Activated CD4-positive, alpha-beta T cell treated with anti-CD3 and anti-CD28 coated beads for 36 hours (primary cell): Measurements from ENCODE around the gene ERN1. TPM values are rescaled to one million over a fixed set of nuclear protein-coding genes. Genes with fewer than 3 reads are reported as not detected.

Source experiments
- ATAC-seq: fragments of 200-7000 bp; cut with Tn5 transposase; one replicate; pipeline ENCODE4 v1.10.0; 2021; ENCODE audit warnings: mild to moderate bottlenecking, moderate library complexity
- CTCF ChIA-PET: fragments of 350-600 bp; sonication (Branson Sonifier 250); formaldehyde crosslinking; loops from one replicate; lab custom pipeline; 2021; ENCODE audit warnings: antibody characterized with exemption; lab: Charles Lee
- POLR2A ChIA-PET: fragments of 350-600 bp; sonication (Branson Sonifier 250); formaldehyde crosslinking; loops from one replicate; lab custom pipeline; 2021; ENCODE audit warnings: antibody characterized with exemption, inconsistent platforms; lab: Charles Lee
- DNase-seq: peaks from one replicate; pipeline ENCODE4 v3.0.0-alpha.2; 2020
- H3K27ac Mint-ChIP-seq: one replicate; pipeline ENCODE4 v1.8.0; 2021; ENCODE audit warnings: mixed read lengths
- H3K27me3 Mint-ChIP-seq: one replicate; pipeline ENCODE4 v1.8.0; 2021; ENCODE audit warnings: mixed read lengths
- H3K36me3 Mint-ChIP-seq: one replicate; pipeline ENCODE4 v1.8.0; 2021; ENCODE audit warnings: low read depth, mixed read lengths
- H3K4me1 Mint-ChIP-seq: one replicate; pipeline ENCODE4 v1.8.0; 2021; ENCODE audit warnings: mixed read lengths
- H3K4me3 Mint-ChIP-seq: one replicate; pipeline ENCODE4 v1.8.0; 2021; ENCODE audit warnings: mild to moderate bottlenecking, moderate library complexity, mixed read lengths
- H3K9me3 Mint-ChIP-seq: one replicate; pipeline ENCODE4 v1.8.0; 2021; ENCODE audit warnings: low read depth, mixed read lengths
- intact Hi-C, 2 experiments: fragments of 100-400 bp; cut with DNase I in 1 of 2; cut with micrococcal nuclease in 1 of 2; formaldehyde crosslinking; loops; one replicate each; pipeline versions ENCODE4 v1.14.2 to v1.15.1; 2022 to 2024; cut with DNase I, micrococcal nuclease
- total RNA-seq, 2 experiments: library from RNA; stranded (reverse); gene quantifications; one replicate each; pipeline ENCODE4 v1.2.3, GENCODE V29; 2021

ERN1 gene
- total RNA-seq, 2 experiments from 2014 or later = 23.7 to 26.8 TPM

DNA sequence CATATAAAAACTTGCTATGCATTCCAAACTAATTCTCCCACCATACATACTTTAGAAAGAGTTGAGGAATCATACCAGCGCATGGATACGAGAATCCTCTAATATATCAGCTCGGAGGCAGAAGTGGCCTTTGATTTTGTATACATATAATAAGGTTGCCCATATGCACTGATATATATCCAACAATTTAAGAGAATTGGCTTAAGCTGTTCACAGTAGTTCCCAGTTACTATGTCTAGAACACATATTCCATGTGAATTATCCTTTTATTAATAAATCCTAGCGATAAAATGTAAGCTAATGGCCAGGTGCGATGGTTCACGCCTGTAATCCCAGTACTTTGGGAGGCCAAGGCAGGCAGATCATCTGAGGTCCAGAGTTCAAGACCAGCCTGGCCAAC is 19.3 kb upstream of the ERN1 start:
- no peak overlapping the region for H3K4me3 Mint-ChIP-seq
- POLR2A ChIA-PET = interaction anchor here (0.7 to 1.2 kb wide), 4 partner anchors 48 to 560 kb away, joined by 3 read pairs; no protein-coding TSS in a partner anchor
- intact Hi-C loops = loop anchor here (5.0 to 10.0 kb wide), 4 partner anchors 348 to 704 kb away; partner anchors contain the start of genes CCDC47 (in 1 of the 2), CYB561 (in 1 of the 2), DDX42 (in 1 of the 2) and POLG2 (in 1 of the 2)
- no peak overlapping the region for H3K27ac Mint-ChIP-seq
- no peak for ATAC-seq
- peaks cover 24% of the 10 kb centered on the region for H3K4me1 Mint-ChIP-seq
- no peaks in the 10 kb centered on the region for H3K27me3 Mint-ChIP-seq
- DNase-seq = no peak
- CTCF ChIA-PET = interaction anchor here (0.6 to 7.7 kb wide), 13 partner anchors 16 to 236 kb away, joined by 3 to 78 read pairs (median 3); partner anchors contain the start of gene ERN1
- peaks cover 7% of the 10 kb centered on the region for H3K36me3 Mint-ChIP-seq
- no peaks in the 10 kb centered on the region for H3K9me3 Mint-ChIP-seq

DNA sequence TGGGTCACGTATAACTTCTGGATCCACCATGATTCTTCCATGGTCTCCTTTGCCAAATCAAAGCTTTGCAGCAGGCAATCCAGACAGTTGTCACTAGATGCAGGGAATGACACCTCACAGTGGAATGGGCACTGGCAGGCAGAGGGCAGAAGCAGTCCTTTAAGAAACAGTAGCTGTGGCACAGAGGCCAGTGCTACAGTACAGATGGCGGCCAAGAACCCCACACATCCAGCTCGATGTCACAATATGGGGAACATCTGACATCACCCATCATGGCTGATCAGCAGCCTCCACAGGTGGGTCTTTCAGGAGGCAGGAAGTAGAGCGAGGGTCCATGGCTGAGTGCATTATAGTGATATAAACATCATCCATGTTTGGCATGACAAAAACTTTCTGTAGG is 18.8 kb upstream of the ERN1 start:
- H3K36me3 Mint-ChIP-seq = peaks cover 7% of the 10 kb centered on the region
- DNase-seq (peak; percentile 26), ATAC-seq (no peak)
- H3K4me3 Mint-ChIP-seq = no peak overlapping the region
- ChIA-PET POLR2A (interaction anchor here (0.7 to 1.2 kb wide), 4 partner anchors 51 to 688 kb away, joined by 3 to 4 read pairs (median 3); no protein-coding TSS in a partner anchor), CTCF (interaction anchor here (0.9 to 7.7 kb wide), 10 partner anchors 16 to 236 kb away, joined by 3 to 78 read pairs (median 4); partner anchors contain the start of gene ERN1)
- H3K27me3 Mint-ChIP-seq = no peaks in the 10 kb centered on the region
- intact Hi-C loops = loop anchor here (1.0 to 10.0 kb wide), 5 partner anchors 134 to 704 kb away; partner anchors contain the start of genes CCDC47 (in 1 of the 2), CYB561 (in 1 of the 2), DDX42 (in 1 of the 2) and POLG2 (in 1 of the 2)
- H3K9me3 Mint-ChIP-seq = no peaks in the 10 kb centered on the region
- peaks cover 24% of the 10 kb centered on the region for H3K4me1 Mint-ChIP-seq
- no peak overlapping the region for H3K27ac Mint-ChIP-seq

DNA sequence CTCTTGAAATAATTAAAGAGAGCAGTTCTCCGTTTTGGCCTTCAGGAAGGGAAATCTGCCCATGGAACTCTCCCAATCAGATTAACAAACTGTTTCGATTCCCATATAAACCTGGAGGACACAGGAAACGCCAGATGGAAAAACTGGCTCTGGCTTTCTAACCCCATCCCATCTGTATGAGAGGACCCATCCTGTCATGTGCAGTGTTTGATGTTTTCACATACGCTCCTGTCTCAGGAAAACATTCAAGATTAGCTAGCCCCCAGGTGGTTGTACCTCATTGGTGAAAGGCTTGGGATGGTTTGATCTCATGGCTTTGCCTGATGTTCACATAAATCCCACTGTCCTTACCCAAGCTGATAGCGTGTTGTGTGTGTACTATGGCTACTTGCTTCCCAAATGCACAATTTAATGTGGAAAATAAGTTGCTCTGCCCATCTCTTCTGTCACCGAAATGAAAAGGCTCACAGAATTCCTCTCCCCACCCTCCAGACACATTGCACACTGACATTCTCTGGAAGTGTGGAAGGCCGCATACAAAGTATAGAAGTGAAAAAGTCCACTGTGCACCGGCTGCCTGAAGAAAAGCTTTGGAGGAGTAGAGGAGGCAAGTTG is 18.2 kb upstream of the ERN1 start:
- ATAC-seq (no peak), DNase-seq (no peak)
- Mint-ChIP-seq H3K27ac (no peak overlapping the region), H3K9me3 (no peaks in the 10 kb centered on the region), H3K36me3 (peaks cover 6% of the 10 kb centered on the region), H3K27me3 (no peaks in the 10 kb centered on the region), H3K4me1 (peaks cover 24% of the 10 kb centered on the region), H3K4me3 (no peak overlapping the region)
- CTCF ChIA-PET = interaction anchor here (1.1 to 7.7 kb wide), 8 partner anchors 15 to 235 kb away, joined by 3 to 78 read pairs (median 4); partner anchors contain the start of gene ERN1
- POLR2A ChIA-PET = interaction anchor here (0.7 to 1.2 kb wide), 3 partner anchors 52 to 688 kb away, joined by 3 to 4 read pairs (median 3); no protein-coding TSS in a partner anchor
- intact Hi-C loops = loop anchor here (1.0 to 10.0 kb wide), 5 partner anchors 134 to 703 kb away; partner anchors contain the start of genes CCDC47 (in 1 of the 2), CYB561 (in 1 of the 2), DDX42 (in 1 of the 2) and POLG2 (in 1 of the 2)

DNA sequence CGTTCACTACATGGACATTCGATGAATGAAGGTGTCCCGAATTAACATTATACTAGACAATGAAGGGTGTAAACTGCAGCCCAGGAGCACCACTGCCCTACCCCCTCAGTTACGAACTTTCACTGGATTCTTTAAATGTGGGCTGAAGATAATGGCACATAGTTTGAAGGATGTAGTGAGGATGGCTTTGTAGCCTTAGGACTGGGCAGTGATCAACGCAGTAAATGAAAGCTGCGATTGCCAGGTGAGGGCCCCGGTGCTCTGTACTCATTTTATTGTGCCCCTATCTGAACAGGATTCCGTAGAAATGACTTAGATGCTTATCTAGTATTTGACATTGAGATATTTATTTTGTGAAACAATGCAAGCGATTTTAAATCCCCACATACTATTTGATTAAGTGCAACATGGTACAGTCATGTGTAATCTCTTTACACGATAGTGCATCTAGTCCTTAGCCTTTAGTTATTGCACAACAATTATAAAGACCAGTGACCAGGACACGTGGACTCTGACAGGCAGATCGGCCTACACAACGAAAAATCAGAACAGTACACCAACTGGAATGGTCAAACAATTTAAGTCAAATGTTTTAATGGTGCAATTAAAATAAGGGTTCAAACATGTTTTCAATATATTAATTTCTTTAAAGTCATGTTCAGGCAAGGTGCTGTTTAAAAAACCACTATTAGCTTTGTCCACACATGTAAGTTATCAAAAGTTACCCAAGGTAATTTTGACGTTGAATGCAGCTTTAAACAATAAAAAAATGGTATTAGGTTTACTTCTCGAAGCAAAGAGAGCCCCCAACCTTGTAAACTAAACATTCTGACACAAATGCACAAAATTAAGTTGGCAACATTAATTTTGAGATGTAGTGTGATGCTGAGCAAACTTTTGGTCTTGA is 17.4 kb upstream of the ERN1 start:
- Mint-ChIP-seq H3K27ac (no peak overlapping the region), H3K4me1 (peaks cover 24% of the 10 kb centered on the region), H3K4me3 (no peak overlapping the region), H3K36me3 (peaks cover 4% of the 10 kb centered on the region), H3K27me3 (no peaks in the 10 kb centered on the region), H3K9me3 (no peaks in the 10 kb centered on the region)
- intact Hi-C loops = loop anchor here (1.0 to 10.0 kb wide), 6 partner anchors 135 to 703 kb away; partner anchors contain the start of genes CCDC47 (in 1 of the 2), CYB561 (in 1 of the 2), DDX42 (in 1 of the 2) and POLG2 (in 1 of the 2)
- POLR2A ChIA-PET = interaction anchor here (0.6 to 2.8 kb wide), 5 partner anchors 16 to 135 kb away, joined by 3 to 24 read pairs (median 3); partner anchors contain the start of gene ERN1
- DNase-seq (peak; percentile 34), ATAC-seq (no peak)
- CTCF ChIA-PET = interaction anchor here (0.5 to 7.7 kb wide), 6 partner anchors 15 to 942 kb away, joined by 3 to 78 read pairs (median 6); partner anchors contain the start of gene ERN1

DNA sequence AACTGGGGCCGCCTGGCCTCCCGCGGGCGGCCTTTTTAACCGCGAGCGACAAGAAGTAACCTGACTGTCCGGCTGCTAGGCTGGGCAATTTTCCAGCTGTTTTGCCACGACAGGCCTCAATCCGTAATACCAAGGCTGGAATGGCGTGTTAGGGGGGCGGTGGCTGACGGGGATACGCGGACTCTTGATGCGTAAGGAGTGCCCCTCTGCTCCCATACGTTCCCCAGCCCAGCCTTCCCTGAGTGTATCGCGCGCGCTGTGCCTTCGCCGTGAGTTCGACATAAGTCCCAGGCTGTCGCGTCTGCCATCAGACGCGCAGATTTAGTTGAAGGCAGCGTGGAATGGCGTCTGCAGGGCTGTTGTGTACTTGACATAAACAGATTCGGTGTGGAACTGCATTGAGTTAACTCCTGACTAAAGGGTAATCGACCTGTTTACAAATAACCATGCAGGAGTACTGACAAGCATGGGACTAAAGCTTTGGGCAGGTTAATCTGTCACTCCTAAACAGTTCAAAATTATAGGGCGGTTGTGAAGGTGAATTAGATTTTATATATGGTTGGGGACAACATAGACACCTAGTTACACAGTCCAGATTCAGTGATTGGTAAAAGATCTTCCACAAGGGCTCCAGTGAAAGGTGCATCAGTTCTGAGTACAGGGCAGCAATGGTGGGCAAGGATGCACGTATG is 16.6 kb upstream of the ERN1 start:
- DNase-seq (peak; percentile 59), ATAC-seq (no peak)
- Mint-ChIP-seq H3K27ac (no peak overlapping the region), H3K9me3 (no peaks in the 10 kb centered on the region), H3K4me3 (no peak overlapping the region), H3K36me3 (peaks cover 4% of the 10 kb centered on the region), H3K4me1 (peaks cover 24% of the 10 kb centered on the region), H3K27me3 (no peaks in the 10 kb centered on the region)
- intact Hi-C loops = loop anchor here (2.0 to 10.0 kb wide), 5 partner anchors 298 to 702 kb away; partner anchors contain the start of genes CCDC47 (in 1 of the 2), CYB561 (in 1 of the 2), DDX42 (in 1 of the 2) and POLG2 (in 1 of the 2)
- POLR2A ChIA-PET = interaction anchor here (0.6 to 2.8 kb wide), 15 partner anchors 8 to 1502 kb away, joined by 3 to 24 read pairs (median 5); partner anchors contain the start of genes ERN1, ICAM2 and TEX2
- CTCF ChIA-PET = interaction anchor here (0.5 to 7.7 kb wide), 8 partner anchors 9 to 943 kb away, joined by 3 to 78 read pairs (median 4); partner anchors contain the start of gene ERN1

DNA sequence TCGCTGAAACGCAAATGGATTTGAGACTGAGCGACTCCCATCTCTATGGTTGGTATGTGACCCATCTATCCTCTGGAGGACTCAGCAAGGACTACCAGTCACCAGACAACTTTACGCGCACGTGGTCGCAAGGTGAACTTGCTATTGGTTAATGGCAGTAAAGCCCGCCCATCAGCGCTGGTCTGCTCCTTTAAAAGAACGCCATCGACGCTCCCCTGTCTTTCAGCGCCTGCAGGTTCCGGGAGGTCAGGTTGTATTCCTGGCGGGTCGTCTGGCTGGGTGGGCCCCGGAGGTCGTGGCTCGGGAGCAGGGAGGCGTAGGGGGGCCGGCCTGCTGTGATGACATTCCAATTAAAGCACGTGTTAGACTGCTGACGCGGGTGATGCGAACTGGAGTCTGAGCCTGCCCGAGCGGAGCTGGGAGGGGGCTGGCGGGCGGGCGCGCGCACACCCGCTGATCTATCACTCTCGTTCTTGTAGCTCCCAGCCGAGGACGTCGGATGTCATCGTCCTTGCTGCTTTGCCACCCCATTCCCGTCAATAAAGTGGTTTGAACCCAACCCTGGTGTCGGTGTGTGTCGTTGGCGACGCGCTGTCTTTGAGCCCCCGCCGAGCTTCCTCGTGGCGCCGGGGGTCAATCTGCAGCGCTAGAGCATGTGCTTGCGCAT is 15.9 kb upstream of the ERN1 start:
- H3K4me3 Mint-ChIP-seq = no peak overlapping the region
- H3K27me3 Mint-ChIP-seq = no peaks in the 10 kb centered on the region
- intact Hi-C loops = loop anchor here (1.0 to 10.0 kb wide), 13 partner anchors 16 to 701 kb away; partner anchors contain the start of genes ERN1 (in 2 of the 2), POLG2 (in 2 of the 2), TEX2 (in 2 of the 2) and CCDC47 (in 1 of the 2)
- no peaks in the 10 kb centered on the region for H3K36me3 Mint-ChIP-seq
- no peaks in the 10 kb centered on the region for H3K9me3 Mint-ChIP-seq
- ChIA-PET POLR2A (interaction anchor here (0.6 to 2.8 kb wide), 25 partner anchors 8 to 1503 kb away, joined by 3 to 24 read pairs (median 4); partner anchors contain the start of genes ERN1, ICAM2 and TEX2), CTCF (interaction anchor here (0.7 to 7.7 kb wide), 18 partner anchors 9 to 341 kb away, joined by 3 to 78 read pairs (median 4); partner anchors contain the start of genes ERN1 and ICAM2)
- ATAC-seq (peak; percentile 96), DNase-seq (peak; percentile 97)
- no peak overlapping the region for H3K27ac Mint-ChIP-seq
- peaks cover 24% of the 10 kb centered on the region for H3K4me1 Mint-ChIP-seq

DNA sequence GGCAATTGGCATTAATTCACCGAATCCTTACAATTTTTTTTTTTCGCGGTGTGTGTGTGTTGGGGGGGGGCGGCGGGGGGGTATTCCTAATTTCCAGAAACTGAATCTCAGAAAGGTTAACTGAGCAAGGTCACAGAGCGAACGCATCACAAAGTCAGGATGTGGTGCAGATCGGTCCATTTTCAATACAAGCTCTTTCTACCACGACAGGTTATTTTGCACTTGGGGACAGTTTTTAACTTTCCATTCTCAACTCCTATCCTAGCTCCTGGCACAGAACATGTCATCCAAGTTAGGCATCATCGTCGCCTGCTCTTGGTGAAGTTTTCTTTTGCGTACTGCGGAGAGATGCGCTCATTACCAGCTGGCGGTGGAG is 15.4 kb upstream of the ERN1 start:
- H3K4me1 Mint-ChIP-seq = peaks cover 24% of the 10 kb centered on the region
- intact Hi-C loops = loop anchor here (1.0 to 10.0 kb wide), 12 partner anchors 15 to 701 kb away; partner anchors contain the start of genes ERN1 (in 2 of the 2), POLG2 (in 2 of the 2), TEX2 (in 2 of the 2) and CCDC47 (in 1 of the 2)
- no peaks in the 10 kb centered on the region for H3K9me3 Mint-ChIP-seq
- no peak overlapping the region for H3K4me3 Mint-ChIP-seq
- ATAC-seq = no peak
- no peaks in the 10 kb centered on the region for H3K27me3 Mint-ChIP-seq
- POLR2A ChIA-PET = interaction anchor here (0.6 to 2.8 kb wide), 21 partner anchors 9 to 426 kb away, joined by 3 to 24 read pairs (median 4); partner anchors contain the start of genes ERN1, ICAM2 and TEX2
- CTCF ChIA-PET = interaction anchor here (0.8 to 7.7 kb wide), 17 partner anchors 10 to 341 kb away, joined by 3 to 78 read pairs (median 4); partner anchors contain the start of genes ERN1 and ICAM2
- H3K36me3 Mint-ChIP-seq = no peaks in the 10 kb centered on the region
- no peak overlapping the region for H3K27ac Mint-ChIP-seq
- DNase-seq = no peak

DNA sequence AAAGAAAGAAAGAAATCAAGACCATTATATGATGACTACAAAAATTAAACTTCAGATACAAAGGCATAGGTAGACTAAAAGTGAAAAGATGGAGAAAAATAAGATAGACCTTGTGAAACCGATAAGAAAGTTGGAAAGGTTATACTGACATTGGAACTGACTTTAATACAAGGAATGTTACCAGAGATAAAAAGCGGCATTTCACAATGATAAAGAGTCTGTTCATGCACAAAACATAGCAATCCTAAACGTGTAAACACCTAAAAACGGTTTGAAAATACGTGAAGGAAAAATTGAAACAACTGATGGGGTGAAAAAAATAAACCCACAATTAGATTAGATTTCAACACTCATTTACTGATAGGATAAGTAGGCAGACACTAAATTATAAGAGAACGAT is 9.6 kb upstream of the ERN1 start:
- no peaks in the 10 kb centered on the region for H3K9me3 Mint-ChIP-seq
- no peaks in the 10 kb centered on the region for H3K36me3 Mint-ChIP-seq
- POLR2A ChIA-PET = no interaction called here
- H3K27ac Mint-ChIP-seq = no peak overlapping the region
- CTCF ChIA-PET = interaction anchor here (1.4 to 1.5 kb wide), 2 partner anchors 110 to 152 kb away, joined by 3 to 4 read pairs; no protein-coding TSS in a partner anchor
- intact Hi-C loops = no loop called here
- H3K27me3 Mint-ChIP-seq = no peaks in the 10 kb centered on the region
- ATAC-seq = no peak
- no peak overlapping the region for H3K4me3 Mint-ChIP-seq
- DNase-seq = no peak
- H3K4me1 Mint-ChIP-seq = no peaks in the 10 kb centered on the region

DNA sequence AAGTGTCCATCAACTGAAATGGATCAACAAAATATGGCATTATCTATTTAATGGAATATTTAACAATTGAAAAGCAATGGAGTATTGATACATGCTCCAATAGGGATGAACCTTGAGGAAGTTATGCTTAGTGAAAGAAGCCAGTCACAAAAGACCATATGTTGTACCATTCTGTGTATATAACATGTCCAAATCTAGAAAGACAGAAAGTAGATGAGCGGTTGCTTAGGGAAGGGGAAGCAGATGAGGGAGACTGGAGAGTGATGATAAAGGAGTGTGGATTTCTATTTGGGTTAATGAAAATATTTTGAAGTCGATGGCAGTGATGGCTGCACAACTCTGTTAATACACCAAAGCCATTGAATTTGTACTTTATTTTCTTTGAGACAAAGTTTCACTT is 8.5 kb upstream of the ERN1 start:
- Mint-ChIP-seq H3K4me1 (peaks cover 3% of the 10 kb centered on the region), H3K4me3 (no peak overlapping the region), H3K9me3 (no peaks in the 10 kb centered on the region), H3K36me3 (no peaks in the 10 kb centered on the region), H3K27me3 (no peaks in the 10 kb centered on the region), H3K27ac (no peak overlapping the region)
- POLR2A ChIA-PET = no interaction called here
- CTCF ChIA-PET = interaction anchor here (1.5 to 10.8 kb wide), 2 partner anchors 110 to 153 kb away, joined by 4 to 362 read pairs; no protein-coding TSS in a partner anchor
- intact Hi-C loops = no loop called here
- ATAC-seq = no peak
- DNase-seq = no peak
